CD4-positive, alpha-beta T cell treated with Interleukin-4 for 1 hour (primary cell): ENCODE results near the gene TMEM178B.
"Not testable (repeated sequence)": the region's sequence is repeated elsewhere in the genome, so short reads cannot be mapped to it uniquely, and the experiment has no call there.

Source experiments
- DNase-seq, 2 donors: peaks; one replicate each; pipeline ENCODE4 v3.0.0-alpha.2; 2020 to 2022

The TMEM178B gene

GRCh38 chr7:141185369-141185967, 111.6 kb downstream of the TMEM178B start:
- DNase-seq = no peak

GRCh38 chr7:141189231-141189630, 115.4 kb downstream of the TMEM178B start:
- DNase-seq = no peak

- no peak for DNase-seq
These were observed 116.6 kb downstream of the TMEM178B start for GRCh38 chr7:141190495-141190894.

GRCh38 chr7:141191277-141191676, 117.4 kb downstream of the TMEM178B start:
- no peak for DNase-seq

GRCh38 chr7:141193066-141193465, 119.2 kb downstream of the TMEM178B start:
- DNase-seq = no peak

GRCh38 chr7:141195722-141196121, 121.9 kb downstream of the TMEM178B start:
- not testable (repeated sequence) for DNase-seq

GRCh38 chr7:141198194-141198958, 124.5 kb downstream of the TMEM178B start:
- no peak for DNase-seq

GRCh38 chr7:141200191-141201108, 126.6 kb downstream of the TMEM178B start:
- DNase-seq = no peak

GRCh38 chr7:141201145-141201885, 127.5 kb downstream of the TMEM178B start:
- no peak for DNase-seq

GRCh38 chr7:141202535-141202934, 128.7 kb downstream of the TMEM178B start:
- no peak for DNase-seq

- no peak for DNase-seq
These were observed 129.3 kb downstream of the TMEM178B start for GRCh38 chr7:141203177-141203576.

- DNase-seq = no peak
These were observed 129.7 kb downstream of the TMEM178B start for GRCh38 chr7:141203586-141203985.

- DNase-seq = no peak
These were observed 133.8 kb downstream of the TMEM178B start for GRCh38 chr7:141207661-141208060.

- DNase-seq = no peak
These were observed 134.7 kb downstream of the TMEM178B start for GRCh38 chr7:141208539-141208938.

GRCh38 chr7:141209454-141209853, 135.6 kb downstream of the TMEM178B start:
- no peak for DNase-seq

GRCh38 chr7:141210862-141211261, 137.0 kb downstream of the TMEM178B start:
- DNase-seq = no peak

GRCh38 chr7:141213226-141213625, 139.4 kb downstream of the TMEM178B start:
- no peak for DNase-seq

- DNase-seq = no peak
These were observed 144.1 kb downstream of the TMEM178B start for GRCh38 chr7:141217938-141218337.

GRCh38 chr7:141218941-141219340, 145.1 kb downstream of the TMEM178B start:
- DNase-seq = no peak

GRCh38 chr7:141220263-141220880, 146.5 kb downstream of the TMEM178B start:
- DNase-seq = no peak

- no peak for DNase-seq
These were observed 147.2 kb downstream of the TMEM178B start for GRCh38 chr7:141221007-141221612.
